Activated CD4-positive, CD25-positive, alpha-beta regulatory T cell treated with anti-CD3 and anti-CD28 coated beads, Interleukin-2, amount 50 U/mL, for 16 hours (primary cell): ENCODE results near the gene BSND.

ENCODE experiments used
- DNase-seq: peaks from one replicate; pipeline ENCODE4 v3.0.0-alpha.2; 2020; ENCODE audit warnings: low read depth, low spot score

The BSND gene

DNA sequence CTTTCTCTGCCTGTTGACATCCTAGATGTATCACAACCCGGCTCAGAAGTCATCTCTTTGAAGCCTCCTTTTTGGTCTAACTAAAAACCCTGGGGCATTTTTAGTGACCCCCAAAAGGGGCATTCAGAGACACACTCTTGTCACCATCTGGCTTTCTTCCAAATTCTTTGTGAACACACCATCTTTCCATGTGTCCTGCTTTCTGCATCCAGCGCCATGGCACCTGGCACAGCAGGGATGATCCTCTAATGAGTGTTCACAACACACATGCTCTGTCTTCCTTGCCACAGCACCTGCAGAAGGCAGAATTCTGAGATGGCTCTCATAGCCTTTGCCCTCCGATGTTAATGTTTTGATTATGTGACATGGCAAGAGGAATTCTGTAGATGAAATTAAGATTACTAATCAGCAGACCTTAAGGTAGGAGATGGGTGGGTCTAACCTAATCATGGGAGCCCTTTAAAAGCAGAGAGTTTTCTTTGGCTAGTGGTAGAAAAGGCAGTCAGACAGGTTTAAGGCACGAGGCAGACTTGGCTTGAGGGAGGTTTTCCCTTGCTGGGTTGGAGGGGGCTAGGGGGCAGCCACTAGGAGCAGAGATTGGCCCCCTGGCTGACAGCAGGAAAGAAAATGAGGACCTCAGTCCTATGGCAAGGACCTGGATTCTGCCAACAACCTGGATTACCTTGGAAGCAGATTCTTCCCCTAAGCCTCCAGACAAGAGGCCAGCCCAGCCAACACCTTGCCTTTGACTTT is 23.2 kb upstream of the BSND start:
- no peak for DNase-seq

DNA sequence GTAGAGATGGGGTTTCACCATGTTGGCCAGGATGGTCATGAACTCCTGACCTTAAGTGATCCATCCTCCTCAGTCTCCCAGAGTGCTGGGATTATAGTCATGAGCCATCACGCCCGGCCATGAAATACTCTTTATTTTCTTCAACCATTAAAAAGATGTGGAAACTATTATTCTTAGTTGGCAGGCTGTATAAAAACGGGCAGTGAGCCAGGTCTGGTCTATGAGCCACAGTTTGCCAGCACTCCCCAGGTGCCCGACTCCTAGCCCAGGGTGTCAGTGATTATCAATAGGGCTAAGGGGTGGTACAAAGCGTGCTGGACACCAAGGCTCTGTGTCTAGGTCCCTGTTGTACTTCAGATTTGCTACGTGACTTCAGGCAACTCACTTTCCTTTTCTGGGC is 22.0 kb upstream of the BSND start:
- DNase-seq = no peak

DNA sequence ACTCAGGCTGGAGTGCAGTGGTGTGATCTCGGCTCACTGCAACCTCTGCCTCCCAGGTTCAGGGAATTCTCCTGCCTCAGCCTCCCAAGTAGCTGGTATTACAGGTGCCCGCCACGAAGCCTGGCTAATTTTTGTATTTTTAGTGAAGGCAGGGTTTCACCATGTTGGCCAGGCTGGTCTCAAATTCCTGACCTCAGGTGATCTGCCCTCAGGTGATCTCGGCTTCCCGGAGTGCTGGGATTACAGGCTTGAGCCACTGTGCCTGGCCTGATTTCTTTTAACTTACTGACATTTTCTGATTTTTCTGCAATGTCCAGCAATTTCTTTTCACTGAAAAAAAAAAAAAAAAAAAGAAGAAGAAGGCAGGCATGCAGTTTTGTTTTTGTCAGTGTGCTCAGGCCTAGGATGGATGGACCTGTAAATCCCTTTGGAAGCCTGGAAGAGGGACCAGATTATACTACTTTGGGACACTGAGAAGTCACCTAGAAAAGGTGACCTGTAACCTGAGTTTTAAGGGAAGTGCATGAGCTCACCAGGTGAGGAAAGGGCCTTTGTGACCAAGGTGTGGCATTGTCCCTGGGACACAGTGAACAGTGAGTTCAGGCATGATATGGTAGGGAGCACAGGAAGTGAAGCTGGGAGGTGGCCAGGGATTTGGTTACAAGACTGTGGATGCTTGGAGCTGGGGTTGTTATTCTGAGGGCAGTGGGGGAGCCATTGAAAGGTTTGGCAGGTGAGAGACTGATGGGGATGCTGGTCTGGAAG is 21.0 kb upstream of the BSND start:
- no peak for DNase-seq

DNA sequence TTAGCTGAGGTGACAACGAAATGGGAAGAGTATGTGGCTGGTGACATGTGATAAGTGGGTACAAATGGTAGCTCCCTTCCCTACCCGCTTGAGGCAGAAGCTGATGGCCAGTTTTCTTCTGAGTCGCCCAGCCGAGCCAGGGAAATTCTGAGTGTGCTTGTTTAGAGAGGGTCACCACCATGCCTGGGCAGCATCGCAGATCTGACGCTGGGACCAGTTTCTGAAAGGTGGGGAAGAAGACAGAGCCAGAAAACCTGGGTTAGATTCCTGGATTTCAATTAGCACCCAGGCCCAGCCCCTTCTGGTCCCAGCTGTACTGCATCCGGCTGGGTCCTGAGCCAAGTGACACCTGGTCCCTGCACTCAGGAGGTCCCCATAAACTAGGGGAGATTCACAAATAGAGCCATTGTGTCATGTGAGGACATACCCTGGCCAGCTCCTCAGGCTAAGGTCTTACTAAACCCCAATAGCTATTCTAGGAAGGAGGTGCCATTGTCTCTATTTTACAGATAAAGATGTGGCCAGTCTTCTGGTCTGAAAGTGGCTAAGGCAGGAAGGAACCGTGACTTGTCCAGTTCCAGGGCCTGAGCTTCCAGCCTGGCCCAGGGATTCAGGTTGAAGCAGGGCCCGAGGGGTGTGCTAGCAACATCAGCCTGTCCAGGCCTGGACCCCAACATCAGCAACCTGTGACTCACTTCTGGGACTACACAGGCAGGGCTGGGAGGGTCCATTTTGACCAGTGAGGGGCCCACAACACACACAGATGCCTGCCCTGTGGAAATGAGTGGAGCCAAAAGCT is 20.0 kb upstream of the BSND start:
- DNase-seq = no peak

DNA sequence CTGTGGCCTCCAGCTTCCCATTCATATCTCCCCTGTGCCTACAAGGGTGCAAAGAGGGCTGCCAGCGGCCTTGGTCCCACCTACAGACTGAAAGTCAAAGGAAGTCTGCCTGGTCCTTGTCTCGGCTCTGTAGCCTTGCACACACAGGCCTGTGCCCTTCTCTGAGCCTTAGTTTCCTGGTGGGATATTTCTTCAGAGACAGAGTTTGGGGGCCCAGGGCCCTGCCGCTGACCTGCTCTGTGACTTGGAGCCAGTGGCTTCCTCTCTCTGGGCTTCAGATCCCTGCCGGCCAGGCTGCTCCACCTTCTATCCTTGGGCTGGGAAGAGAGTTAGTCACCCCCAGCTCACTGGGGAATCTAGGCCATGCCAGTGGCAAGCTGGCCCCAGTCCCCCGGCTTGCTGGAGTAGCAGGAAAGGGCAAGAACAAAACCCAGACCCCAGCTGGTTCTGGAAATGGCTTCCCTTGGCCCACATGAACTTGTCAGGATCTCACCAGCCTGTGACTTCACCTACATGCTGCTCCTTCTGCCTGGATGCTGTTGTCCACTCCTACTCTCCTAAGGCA is 19.3 kb upstream of the BSND start:
- DNase-seq = no peak

DNA sequence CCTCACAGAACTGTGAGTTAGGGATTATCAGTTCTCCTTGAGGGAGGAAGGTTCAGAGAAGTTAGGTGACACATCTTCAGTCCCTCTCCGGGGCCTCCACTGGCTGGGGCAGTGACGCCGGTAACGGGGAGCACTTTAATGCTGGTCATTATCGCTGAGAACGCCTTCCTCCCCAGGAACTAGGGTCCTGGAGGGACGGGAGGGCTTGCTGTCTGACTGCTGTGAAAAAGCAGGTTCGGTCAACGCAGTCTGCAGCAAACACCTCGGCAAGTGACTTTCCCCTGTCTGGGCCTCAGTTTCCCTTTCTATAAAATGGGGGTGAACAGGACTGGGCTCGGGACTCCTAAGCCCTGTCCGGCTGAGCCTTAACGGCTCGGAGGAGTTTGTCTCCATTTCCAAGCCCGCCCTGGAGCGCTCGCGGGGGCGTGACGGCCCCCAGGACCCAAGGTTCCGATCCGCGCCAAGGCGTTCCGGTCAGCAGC is 18.6 kb upstream of the BSND start:
- DNase-seq = no peak

DNA sequence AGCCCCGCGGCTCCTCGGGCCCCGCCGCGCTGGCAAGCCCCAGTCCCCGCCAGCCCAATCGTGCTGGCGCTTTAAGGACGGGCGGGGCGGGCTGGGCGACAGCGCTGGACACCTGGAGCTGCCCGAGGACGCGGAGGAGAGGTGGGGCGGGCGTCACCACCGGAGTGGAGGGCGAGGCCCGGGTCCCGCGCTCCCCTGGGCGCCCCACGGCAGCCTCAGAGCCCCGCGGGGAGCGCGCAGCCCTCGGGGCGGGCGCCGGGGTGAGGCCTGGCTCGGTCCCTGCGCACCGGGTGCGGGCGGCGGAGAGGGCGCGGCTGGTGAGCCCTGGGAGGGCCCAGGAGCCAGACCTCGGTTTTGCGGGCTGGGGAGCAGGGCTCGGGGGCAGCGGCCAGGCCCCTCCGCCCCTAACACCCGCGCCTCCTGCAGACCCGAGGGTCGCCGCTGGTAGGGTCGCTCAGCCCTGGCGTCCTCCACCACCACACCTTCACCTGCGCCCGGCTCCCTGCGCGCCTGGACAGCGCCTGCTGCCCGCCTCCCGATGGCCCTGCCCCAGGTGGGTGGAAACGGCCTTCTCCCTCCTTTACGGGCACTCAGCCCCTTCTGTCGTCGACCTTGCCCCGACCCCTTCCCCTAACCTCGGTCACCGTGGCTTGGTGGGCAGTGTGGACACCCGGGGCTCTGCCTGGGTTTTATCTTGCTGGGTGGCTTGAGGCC is 18.0 kb upstream of the BSND start, which contains the start of gene TMEM61:
TMEM61 (plus strand) TSS at position 101 of the 714 bp plus-strand sequence; CDS start at position 539, 438 bp downstream.
- no peak for DNase-seq

DNA sequence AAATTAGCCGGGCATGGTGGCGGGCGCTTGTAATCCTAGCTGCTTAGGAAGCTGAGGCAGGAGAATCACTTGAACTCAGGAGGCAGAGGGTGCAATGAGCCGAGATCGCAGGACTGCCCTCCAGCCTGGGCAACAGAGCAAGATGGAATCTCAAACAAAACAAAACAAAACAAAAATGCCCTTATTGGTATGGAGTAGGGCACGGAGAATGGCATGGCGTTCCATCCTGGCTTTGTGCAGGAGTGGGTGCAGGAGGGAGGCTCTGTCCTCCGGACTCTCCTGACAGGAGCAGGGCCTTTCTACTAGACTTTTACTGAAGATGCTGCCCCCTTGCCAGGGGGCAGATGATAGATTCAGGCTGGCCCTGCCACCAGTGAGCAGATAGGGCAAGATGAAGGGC is 17.3 kb upstream of the BSND start:
- DNase-seq = no peak

DNA sequence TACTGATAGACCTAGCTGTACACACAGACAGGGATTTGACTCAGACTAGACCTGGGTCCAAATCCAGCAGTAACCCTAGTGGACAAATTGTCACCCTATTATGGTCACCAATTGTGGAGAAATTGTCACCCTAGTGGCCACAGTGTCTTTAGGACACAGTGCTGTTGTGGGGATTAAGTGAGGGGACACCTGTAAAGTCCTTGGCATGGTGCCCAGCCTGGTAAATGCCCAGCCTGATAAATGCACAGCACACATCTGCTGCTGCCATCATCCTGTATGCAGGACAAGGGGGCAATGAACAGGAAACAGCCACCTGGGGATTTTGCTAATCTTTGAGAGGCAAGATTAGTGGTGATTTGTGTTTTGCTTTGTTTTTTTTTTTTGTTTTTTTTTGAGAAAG is 16.0 kb upstream of the BSND start:
- no peak for DNase-seq

DNA sequence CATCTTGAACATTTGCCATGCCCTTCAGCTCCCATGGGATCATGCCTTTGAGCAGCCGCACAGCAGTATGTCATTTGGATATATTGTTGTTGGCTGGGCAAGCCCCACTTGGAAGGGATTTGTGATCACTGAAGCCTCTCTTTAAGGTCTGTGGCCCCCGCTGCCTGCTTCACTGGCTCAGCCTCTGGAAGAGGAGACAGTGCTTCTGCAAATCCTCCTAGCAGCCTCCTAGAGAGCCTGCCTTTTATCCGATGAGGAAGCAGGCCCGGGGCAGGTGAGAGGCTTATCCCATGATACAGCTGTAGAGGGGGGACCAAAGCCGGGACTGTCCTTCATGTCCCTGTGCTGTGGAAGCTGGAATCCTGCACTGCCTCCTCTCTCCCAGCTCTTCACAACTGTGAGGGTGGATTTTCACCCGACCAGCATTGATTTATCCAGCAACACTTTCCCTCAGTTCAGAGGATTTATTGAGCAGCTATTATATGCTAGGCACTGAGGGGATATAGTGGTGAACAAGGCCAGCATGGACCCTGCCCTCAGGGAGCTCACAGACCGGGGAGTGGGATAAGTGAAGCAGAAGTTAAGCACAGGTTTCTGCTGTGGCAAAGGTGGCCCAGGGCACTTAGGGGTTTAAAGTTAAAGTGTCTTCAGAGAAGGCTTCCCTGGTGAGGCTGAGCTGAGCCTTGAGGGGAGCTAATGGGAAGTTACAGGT is 14.4 kb upstream of the BSND start:
- no peak for DNase-seq

DNA sequence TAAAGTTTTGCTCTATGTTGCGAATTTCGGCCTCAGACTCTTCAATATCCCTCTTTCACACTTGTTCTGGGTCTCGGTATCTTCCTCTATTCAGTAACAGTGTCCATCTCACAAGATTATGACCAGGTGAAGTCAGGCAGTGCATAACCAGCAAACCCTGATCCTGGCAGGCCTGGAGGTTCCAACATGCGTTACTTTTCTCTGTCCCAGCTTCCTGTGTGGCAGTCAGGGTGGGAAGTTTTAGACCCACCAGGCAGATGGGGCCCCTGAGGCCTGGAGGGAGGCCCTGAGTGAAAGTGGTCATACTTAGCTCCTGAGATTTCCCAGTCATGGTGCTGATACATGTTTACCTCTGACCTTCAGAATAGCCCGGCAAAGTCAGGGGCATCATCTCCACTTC is 13.2 kb upstream of the BSND start:
- DNase-seq = no peak

DNA sequence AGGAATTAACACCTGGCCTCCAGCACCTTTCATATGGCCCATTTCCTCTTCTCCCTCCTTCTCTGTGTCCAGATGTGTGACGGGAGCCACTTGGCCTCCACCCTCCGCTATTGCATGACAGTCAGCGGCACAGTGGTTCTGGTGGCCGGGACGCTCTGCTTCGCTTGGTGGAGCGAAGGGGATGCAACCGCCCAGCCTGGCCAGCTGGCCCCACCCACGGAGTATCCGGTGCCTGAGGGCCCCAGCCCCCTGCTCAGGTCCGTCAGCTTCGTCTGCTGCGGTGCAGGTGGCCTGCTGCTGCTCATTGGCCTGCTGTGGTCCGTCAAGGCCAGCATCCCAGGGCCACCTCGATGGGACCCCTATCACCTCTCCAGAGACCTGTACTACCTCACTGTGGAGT is 12.7 kb upstream of the BSND start:
- no peak for DNase-seq

DNA sequence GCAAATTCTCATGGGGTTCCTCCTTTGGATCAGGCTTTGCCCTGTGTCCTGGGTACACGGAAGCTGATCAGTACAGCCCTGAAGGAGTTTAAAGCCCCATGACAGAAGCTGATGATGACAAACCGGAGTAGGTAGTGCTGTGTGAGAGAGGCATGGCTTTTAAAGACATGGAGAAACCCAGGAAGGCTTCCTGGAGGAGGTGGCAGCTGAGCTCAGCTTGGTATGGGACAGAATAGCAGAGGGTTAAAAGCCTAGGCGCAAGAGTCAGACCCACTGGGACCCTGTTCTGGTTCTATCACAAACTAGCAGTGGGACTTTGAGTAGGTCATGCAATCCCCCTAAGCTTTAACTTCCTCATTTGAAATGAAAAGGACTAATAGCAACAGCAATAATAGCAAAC is 12.2 kb upstream of the BSND start:
- DNase-seq = no peak

DNA sequence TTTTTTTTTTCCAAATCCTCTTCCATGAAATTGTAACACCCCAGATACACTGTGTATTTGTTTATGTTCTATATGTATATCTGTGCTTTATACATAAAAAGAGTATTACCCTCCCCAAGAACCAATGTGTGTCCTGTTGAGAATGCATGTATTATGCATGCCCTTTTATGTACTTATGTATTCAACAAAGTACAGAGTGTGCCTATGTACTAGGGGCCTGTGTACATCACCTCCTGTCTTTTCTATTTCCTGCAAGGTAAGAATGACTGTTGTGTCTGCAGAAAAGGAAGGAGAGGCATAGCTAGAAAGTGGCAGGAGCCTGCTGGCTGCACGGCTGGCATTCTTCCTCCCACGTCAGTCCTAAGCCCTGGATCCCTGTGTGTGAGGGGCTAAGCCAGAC is 11.3 kb upstream of the BSND start:
- no peak for DNase-seq

DNA sequence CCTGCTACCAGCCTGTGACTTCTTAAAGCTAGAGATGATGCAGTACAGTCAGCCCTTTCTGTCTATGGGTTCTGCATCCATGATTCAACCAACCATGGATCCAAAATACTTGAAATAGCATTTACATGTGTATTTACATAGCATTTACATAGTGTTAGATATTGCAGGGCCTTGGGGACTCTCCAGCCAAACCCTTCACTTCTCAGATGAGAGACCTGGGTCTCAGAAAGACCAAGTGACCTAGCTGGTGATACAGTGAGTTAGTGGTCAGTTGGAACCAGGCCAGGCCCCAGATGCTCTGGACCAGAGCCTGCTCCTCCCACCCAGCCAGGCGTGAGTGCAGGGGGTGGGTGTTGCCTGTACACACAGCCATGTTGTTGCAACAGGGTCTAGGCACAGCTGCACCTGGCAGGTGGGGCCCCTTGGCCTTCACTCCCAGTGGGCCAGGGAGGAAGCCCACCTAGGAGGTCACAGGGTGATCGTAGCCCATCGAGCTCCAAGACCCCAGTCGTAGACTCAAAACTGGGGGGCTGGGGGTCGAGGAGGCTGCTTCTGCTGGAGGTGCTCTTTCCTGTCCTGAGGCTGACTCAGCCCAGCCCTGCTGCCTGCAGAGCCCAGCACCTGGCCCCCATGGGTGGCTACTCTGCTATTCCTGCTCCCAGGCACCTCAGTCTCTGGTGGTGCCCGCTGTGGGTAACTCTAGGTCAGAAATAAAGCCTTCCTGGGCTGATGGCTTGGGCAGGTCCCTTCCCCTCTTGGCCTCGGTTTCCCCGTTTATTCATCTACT is 10.6 kb upstream of the BSND start:
- DNase-seq = no peak

DNA sequence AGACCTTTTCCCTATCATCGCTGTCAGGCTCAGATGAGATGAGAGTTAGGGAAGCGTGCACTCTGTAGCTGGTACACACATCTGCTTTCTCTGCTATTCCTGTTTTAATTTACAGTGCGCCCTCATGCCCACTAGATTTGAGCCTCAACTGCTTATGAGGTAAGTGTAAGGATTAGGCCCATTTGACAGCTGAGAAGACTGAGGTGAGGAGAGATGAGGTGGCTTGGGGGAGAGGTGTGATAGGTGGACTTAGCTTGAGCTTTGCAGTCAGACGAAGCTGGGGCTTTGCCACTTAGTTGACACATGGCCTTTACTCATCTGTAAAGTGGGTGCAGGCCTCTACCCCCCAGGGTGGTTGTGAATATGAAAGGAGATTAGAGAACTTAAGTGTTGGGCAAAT is 9.8 kb upstream of the BSND start:
- DNase-seq = no peak

DNA sequence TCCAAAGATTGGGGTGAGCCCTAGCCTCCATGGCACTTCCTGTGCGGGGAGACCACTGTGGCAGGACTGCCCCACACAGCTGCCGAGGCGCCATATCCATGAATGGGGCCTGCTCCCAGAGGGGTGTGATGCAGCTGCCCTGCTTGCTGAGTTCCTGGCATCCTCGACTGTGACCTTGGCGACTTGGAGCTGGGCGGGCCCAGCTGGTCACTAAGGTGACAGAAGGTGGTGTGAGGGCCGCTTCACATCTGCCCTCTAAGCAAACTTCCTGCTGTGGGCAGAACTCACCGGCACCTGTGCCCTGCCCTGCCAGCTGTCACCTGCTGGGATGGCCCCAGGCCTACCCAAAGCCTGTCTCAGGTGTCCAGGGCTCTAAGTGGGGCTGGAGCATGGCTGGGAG is 9.3 kb upstream of the BSND start:
- no peak for DNase-seq

DNA sequence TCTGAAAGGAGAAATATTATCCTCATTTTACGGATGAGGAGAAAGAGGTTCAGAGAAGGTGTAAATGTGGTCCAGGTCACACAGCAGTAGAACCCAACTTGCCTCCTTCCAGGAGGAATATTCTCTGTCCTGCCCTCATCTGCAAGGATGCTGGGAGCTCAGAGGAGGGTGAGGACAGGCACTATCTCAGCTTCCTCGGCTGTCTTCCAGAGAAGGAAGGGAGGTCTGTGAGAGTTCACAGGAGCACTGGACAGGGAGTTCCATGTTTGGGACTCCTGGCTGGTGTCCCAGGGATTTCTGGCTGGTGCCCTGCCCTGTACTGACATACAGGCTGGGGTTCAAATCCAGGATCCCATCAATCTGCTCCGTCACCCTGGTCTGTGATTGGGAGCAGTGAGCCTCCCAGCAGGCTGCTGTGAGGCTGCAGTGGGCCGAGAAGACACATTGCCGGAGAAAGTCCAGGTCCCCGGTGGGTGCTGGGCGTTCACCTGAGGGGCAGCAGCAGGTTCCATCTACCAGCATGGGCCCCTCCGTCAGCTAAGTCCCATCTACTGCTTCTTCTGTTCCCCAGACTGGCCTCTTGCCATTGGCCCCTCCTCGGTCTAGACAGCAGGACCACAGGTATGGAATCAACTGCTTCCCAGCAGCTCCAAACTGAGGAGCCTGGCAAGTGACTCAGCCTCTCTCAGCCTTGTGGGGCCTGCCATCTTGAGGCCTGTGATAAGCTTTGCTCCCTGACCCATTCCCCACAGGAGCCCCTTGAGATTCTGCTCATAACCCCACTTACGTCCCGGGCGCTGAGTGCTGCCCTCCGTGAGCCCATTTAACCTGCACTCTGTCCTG is 8.5 kb upstream of the BSND start:
- no peak for DNase-seq

DNA sequence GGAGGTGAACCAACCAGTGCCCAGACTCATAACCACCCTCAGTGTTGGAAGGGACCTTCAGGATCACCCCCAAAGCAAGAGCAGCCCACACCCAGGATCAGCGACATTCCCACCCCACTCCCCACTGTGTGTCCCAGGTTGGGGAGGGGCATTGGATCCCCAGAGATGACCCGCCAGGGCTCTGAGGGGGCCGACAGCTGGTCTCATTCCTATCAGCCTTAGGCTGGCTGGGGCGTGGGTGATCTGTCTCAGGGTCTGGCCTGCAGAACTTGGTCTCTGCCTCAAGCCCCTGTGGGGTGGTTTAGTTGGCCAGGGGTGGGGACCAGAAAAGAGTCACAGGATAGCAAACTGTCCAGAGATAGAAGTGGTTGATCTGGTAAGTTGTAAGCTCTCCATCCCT is 7.8 kb upstream of the BSND start:
- DNase-seq = no peak
